GM18858 (cell line): ENCODE data around the gene LAIR1.
"Not testable (repeated sequence)": the region's sequence is repeated elsewhere in the genome, so short reads cannot be mapped to it uniquely, and the experiment has no call there.

Experiments used
- ATAC-seq: cut with Tn5 transposase; IDR thresholded peaks from one replicate; pipeline ENCODE4 v1.9.1; 2021; ENCODE audit not compliant: unreplicated experiment

The LAIR1 gene

DNA sequence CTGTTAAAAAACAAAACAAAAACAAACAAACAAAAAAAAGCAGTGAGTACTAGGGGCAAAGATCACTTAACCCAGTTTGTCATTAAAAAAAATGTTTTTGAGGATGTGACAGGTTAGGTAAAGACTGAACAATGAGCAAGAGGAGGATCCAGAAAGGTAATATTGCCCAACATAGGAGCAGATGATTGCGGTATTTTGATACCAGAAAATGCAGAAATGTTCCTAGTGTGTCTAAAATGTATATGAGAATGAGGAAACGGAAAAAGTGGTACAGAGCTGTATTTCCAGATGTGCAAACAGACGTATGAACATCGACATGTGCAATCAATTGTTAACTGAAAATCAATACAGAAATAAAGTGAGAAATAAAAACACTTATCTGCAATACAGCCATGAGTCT, 20.9 kb downstream of the LAIR1 start:
- no peak for ATAC-seq

DNA sequence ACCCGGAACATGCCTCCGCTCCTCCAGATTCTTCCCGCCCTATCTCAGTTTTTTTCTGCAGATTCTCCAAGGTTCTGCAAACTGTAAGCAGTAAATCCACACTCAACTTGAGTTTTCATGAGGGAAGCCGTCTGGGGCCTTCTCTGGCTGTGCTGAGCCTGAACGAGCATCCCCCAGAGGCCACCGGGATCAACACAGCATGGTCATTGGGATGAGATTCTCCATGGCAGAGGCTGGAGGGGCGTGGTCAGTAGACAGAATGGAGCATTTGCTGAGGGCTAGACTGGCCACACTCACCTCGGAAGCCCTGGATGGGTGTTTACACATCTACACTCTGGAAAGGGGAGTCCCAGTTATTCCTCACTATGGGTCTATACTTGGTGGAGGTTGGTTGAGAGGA, 23.4 kb downstream of the LAIR1 start:
- ATAC-seq = no peak

GRCh38 chr19:54339646-54340358, 24.9 kb downstream of the LAIR1 start:
- no peak for ATAC-seq

GRCh38 chr19:54338521-54338920, 26.2 kb downstream of the LAIR1 start:
- no peak for ATAC-seq

GRCh38 chr19:54337858-54338230, 26.9 kb downstream of the LAIR1 start:
- ATAC-seq = no peak

DNA sequence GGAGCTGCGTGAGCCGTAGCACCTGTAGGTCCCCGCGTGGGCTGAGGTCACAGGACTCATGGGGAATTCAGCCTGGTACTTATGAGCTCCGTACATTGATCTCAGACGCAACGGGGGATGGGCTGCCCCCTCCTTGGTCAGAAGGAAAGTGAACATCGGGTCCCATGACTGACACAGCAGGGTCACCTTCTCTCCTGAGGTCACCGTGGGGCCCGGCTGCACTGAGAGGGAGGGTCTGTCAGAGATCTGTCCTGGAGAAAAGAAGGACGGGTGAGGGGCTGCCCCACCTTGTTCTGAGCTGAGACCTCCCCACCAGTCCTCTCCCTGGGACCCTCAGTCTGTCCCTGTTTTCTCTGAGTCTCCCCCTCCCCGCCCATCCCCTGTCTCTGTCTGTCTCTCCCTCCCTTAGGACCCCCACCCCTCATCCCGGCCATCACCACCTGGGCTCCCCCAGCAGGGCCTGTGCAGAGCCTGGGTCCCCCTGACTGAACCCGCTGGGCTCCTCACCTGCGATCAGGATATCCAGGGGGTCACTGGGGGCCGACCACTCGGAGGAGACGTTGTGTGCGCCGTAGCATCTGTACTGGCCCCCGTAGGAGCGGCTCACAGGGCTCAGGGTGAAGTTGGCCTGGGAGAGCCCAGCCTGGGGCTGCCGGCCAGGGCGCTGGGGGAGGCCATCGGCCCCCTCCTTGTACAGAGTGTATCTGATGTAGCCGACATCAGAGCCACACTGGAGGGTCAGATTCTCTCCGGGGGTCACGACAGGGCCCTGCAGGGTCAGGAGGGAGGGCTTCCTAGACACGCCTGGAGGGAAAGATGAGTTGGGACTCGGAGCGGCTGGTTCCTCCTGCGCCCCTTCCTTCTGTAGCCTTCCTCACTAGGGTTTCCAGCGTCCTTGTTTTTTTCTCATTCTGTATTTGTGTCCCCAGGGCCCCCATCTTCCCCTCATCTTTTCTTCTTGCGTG, 27.6 kb downstream of the LAIR1 start:
- no peak for ATAC-seq

DNA sequence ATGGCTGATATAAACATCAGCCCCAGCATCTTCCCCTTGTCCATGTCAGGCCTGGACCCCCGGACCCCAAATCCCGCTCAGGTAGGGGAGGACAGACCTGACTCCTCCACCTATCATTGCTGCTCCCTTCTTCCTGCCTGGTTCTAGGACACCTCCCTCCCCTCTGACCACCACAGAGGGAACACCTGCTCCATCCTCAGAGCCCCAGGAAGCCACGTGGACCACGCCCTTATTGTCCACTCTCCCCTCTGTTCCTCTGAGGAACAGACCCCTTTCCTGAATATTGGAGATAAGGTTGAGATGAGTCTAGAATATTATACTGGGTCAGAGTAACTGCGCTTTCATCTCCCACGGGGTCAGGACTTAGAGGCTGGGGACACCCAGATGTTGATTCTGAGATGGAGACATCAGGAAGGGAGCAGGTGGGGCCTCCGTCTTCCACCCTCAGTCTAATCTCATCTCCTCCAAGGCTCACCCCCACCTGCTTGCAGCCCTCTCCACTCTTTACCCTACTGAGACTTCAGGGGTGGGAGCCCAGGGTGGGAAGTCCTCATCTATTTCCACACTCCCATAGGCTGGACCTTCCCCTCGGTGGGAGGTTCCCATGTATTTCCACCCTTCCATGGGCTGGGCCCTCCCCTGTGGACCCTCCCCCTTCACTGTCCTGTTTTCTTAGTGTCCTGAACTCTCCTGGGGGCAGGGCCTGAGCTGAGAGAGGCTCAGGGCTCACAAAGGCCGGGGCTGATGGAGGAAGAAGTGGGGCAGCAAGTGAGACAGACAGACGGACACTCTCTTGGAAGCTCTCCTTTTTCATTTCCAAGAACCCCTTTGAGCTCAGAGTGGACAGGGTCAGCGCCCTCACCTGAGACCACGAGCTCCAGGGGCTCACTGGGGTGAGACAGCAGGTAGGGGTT, 28.5 kb downstream of the LAIR1 start:
- no peak for ATAC-seq

GRCh38 chr19:54335164-54335563, 29.6 kb downstream of the LAIR1 start:
- ATAC-seq = no peak

DNA sequence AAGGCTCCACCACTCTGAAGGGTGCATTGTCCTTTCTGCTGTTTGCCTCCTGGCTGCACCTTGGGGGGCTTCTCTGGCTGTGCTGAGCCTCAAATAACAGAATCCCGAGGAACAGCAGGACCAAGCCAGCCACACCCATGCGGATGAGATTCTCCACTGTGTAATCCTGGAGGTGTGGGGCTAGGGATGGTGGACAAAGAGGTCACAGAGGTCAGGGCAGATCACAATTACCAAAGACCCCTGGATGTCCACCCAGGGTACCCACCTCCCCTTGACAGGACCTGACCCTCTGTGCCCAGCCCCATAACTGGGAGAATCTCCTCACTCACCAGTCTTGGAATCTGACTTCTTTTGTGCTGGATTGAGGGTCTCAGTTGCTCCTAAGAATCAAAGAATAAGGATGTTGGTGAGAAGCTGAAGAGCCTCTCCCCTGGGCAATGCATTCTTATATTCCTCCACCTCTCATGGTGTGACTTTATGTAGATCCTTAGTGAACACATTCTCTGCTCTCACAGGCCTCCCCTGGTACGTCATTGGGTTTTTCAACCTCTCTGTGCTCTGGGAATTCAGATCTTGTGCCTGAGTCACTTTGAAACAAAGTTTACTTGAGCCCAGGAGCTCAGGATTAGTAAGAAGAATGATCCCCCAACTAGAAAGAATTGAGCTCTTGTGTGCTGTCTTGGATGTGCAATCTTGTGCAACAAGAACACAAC, 31.0 kb downstream of the LAIR1 start:
- ATAC-seq = no peak

- ATAC-seq = no peak
Measured at GRCh38 chr19:54332149-54332548, 32.6 kb downstream of the LAIR1 start.

GRCh38 chr19:54331626-54332025, 33.1 kb downstream of the LAIR1 start:
- no peak for ATAC-seq

DNA sequence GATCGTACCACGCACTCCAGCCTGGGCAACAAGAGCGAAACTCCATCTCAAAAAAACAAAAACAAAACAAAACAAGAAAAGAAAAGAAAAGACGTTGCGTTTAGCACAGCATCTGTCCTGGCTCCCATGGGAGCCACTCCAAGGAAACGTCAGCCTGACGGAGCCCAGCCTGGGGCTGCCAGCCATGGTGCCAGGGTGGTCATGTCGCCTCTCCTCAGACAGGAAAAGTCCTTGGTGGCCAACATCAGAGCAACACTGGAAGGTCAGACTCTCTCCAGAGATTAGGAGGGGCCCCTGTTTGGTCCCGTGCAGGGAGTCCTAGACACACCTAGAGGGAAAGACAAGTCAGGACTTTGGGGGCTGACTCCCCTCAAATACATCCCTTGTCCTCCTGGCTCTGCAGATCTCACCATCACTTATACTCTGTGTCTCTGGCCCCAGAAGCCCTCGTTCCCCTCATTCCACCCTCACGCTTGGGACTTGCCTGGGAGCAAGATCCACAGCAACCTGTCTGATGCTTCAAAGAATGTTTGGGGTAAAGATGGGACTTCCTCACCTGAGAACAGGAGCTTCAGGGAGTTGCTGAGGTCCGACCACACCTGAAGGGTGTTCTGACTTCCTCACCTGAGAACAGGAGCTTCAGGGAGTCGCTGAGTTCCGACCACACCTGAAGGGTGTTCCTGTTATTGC, 35.1 kb downstream of the LAIR1 start:
- no peak for ATAC-seq

DNA sequence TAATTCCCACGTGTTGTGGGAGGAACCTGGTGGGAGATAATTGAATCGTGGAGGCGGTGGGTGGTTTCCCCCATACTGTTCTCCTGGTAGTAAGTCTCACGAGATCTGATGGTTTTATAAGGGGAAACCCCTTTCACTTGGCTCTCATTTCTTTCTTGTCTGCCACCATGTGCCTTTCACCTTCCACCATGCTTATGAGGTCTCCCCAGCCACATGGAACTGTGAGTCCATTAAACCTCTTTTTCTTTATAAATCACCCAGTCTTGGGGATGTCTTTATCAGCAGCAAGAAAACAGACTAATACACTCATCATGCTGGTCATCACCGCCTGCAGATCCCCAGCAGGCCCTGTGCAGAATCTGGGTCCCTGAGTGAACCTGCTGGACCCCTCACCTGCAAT, 36.0 kb downstream of the LAIR1 start:
- not testable (repeated sequence) for ATAC-seq

GRCh38 chr19:54325631-54326030, 39.1 kb downstream of the LAIR1 start:
- no peak for ATAC-seq

GRCh38 chr19:54325194-54325621, 39.5 kb downstream of the LAIR1 start:
- ATAC-seq = no peak

DNA sequence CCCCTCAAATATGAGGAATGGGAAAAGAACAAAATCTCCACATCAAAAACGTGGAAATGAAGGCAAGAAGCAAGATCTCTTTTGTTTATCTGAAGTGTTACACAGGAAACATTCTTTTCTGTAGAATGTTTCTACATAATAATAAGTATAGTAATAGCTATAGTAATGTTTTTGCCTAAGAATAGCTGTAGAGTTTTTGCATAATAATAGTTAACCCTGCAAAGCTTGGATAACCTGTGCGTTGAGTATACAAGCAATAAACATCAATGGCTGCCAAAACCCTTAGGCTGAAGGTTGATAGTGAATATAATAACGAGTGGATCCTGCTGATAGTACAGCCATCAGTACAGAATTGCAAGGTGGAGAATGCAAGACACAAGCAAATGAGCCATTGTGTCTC, 40.7 kb downstream of the LAIR1 start:
- ATAC-seq = no peak

DNA sequence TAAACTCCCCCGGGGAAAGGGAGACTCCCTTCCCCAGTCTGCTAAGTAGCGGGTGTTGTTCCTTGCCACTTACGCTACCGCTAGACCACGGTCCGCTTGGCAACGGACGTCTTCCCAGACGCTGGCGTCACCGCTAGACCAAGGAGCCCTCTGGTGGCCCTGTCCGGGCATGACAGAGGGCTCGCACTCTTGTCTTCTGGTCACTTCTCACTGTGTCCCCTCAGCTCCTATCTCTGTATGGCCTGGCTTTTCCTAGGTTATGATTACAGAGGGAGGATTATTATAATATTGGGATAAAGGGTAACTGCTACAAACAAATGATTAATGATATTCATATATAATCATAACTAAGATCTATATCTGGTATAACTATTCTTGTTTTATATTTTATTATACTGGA, 41.8 kb downstream of the LAIR1 start:
- ATAC-seq = not testable (repeated sequence)

GRCh38 chr19:54322295-54322694, 42.4 kb downstream of the LAIR1 start:
- ATAC-seq = not testable (repeated sequence)

DNA sequence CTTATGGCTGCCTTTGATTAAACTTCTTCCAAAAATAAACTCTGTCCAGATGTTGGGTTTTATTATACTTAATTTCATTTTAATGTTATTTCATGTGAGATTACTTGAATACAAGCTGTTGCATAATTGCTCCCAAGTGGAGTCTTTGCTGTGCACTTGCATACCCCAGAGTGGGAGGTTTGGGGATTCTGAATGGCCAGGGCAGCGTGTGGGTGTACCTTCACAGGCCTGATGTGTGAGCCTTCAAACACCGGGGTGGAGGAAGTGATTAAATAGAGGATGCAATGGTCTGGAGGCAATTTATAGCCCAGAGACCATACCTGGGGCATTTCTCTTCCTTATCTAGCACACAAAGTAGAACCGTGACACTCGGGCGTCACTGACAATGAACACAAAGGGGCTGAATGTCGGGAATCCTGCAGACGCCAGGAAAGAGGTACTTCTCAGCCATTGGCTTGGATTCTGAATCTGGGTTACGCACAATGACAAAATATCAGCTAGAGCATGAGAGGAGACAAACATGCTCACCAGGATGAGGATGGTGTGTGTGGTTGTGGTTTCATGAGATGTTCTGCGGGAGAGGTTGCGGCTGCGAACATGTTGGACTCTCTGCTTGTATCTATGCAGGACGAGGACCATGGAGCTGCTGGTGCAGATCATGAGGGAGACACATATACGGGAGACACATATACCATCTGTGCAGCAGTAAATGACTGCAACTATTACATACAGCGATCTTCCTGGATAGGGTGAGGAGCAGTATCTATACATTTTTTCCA, 44.6 kb downstream of the LAIR1 start:
- no peak for ATAC-seq
